ENCODE data around the gene ZW10. TPM values are rescaled to one million over a fixed set of nuclear protein-coding genes. Genes with fewer than 3 reads are reported as not detected.
A peak's percentile ranks its signal among the peaks of the same experiment; 100 is the strongest.

ZW10 gene
- total RNA-seq, 1 donor = 17.7 TPM

DNA sequence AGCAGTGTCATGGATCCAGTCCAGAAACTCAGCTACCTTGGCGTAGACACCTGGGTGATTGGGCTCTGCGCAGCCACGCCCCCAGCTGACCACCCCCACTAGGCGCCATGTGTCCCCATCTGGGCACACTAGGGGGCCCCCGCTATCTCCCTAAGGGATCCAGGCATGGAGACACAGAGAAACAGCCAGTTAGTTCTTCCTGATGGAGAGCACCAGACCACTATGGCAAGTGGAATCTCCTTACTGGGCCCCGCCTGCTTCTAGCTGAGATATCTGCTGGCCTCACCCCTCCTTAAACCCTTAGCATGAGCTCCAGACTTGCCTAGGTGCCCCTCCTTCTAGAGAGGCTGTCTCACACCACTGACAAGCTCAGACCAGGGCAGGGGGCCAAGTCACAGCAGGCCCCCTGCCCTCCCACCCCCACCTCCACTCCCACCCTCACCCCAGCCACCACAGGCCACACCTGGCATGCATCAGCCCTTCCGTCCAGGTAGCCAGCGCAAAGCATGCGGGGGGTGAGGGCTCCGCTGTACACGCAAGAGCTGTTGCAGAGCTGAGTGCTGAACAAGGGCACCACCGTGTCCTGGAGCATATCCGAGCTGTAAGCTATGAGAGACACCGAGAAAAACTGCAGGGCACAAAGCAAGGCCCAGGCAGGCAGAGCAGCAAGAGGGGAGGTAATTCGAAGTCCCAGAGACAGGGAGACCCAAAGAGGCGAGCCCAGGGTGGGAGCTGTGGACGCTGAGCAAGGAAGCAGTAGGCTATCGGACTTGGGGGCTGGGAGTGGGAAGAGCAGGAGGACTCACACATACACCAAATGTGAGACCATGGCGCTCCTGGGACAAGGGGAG lies 83.5 kb downstream of the ZW10 start:
- TF ChIP-seq CTCF (IDR thresholded peaks at IDR 0.05; ENCODE audit: extremely low read depth, low read depth, low read length) = no peak
- no peak for DNase-seq (ENCODE audit: insufficient read length, low spot score, missing footprints)
- Histone ChIP-seq H3K27ac (ENCODE audit: low read depth, low read length) (peak overlapping the region; percentile 69), H3K4me1 (ENCODE audit: insufficient read depth, low read length) (peaks cover 12% of the 10 kb centered on the region), H2AFZ (ENCODE audit: low read length) (peak overlapping the region; percentile 85), H3K79me2 (ENCODE audit: insufficient read depth, low read length) (no peaks in the 10 kb centered on the region), H3K4me2 (ENCODE audit: insufficient read depth, low read length) (no peak overlapping the region), H3K36me3 (ENCODE audit: insufficient read depth, low read length) (no peaks in the 10 kb centered on the region), H3K4me3 (ENCODE audit: insufficient read depth, low read length) (no peak overlapping the region), H4K20me1 (ENCODE audit: insufficient read depth, low read length) (no peaks in the 10 kb centered on the region), H3K27me3 (ENCODE audit: insufficient read depth, low read length) (no peaks in the 10 kb centered on the region), H3K9me3 (ENCODE audit: low read depth, low read length) (no peaks in the 10 kb centered on the region)

GRCh38 chr11:113685654-113686359 lies 87.7 kb downstream of the ZW10 start:
- DNase-seq (ENCODE audit: insufficient read length, low spot score, missing footprints) = no peak
- H3K4me3 ChIP-seq (ENCODE audit: insufficient read depth, low read length) = no peak overlapping the region
- no peak for TF ChIP-seq CTCF (IDR thresholded peaks at IDR 0.05; ENCODE audit: extremely low read depth, low read depth, low read length)
- H2AFZ ChIP-seq (ENCODE audit: low read length) = no peak overlapping the region
- H3K27me3 ChIP-seq (ENCODE audit: insufficient read depth, low read length) = peaks cover 2% of the 10 kb centered on the region
- H3K27ac ChIP-seq (ENCODE audit: low read depth, low read length) = no peak overlapping the region
- no peaks in the 10 kb centered on the region for H3K36me3 ChIP-seq (ENCODE audit: insufficient read depth, low read length)
- no peak overlapping the region for H3K4me2 ChIP-seq (ENCODE audit: insufficient read depth, low read length)
- peaks cover 7% of the 10 kb centered on the region for H3K4me1 ChIP-seq (ENCODE audit: insufficient read depth, low read length)
- no peaks in the 10 kb centered on the region for H4K20me1 ChIP-seq (ENCODE audit: insufficient read depth, low read length)
- H3K9me3 ChIP-seq (ENCODE audit: low read depth, low read length) = no peaks in the 10 kb centered on the region
- no peaks in the 10 kb centered on the region for H3K79me2 ChIP-seq (ENCODE audit: insufficient read depth, low read length)

- Histone ChIP-seq H3K4me2 (ENCODE audit: insufficient read depth, low read length) (no peak overlapping the region), H3K4me3 (ENCODE audit: insufficient read depth, low read length) (no peak overlapping the region), H3K27ac (ENCODE audit: low read depth, low read length) (no peak overlapping the region), H2AFZ (ENCODE audit: low read length) (no peak overlapping the region), H4K20me1 (ENCODE audit: insufficient read depth, low read length) (no peaks in the 10 kb centered on the region), H3K27me3 (ENCODE audit: insufficient read depth, low read length) (peaks cover 2% of the 10 kb centered on the region), H3K79me2 (ENCODE audit: insufficient read depth, low read length) (no peaks in the 10 kb centered on the region), H3K9me3 (ENCODE audit: low read depth, low read length) (no peaks in the 10 kb centered on the region), H3K36me3 (ENCODE audit: insufficient read depth, low read length) (no peaks in the 10 kb centered on the region), H3K4me1 (ENCODE audit: insufficient read depth, low read length) (no peaks in the 10 kb centered on the region)
- no peak for DNase-seq (ENCODE audit: insufficient read length, low spot score, missing footprints)
- TF ChIP-seq CTCF (IDR thresholded peaks at IDR 0.05; ENCODE audit: extremely low read depth, low read depth, low read length) = no peak
These were observed 89.0 kb downstream of the ZW10 start for GRCh38 chr11:113684496-113684895.

GRCh38 chr11:113683481-113684046 lies 89.9 kb downstream of the ZW10 start:
- no peak for TF ChIP-seq CTCF (IDR thresholded peaks at IDR 0.05; ENCODE audit: extremely low read depth, low read depth, low read length)
- H4K20me1 ChIP-seq (ENCODE audit: insufficient read depth, low read length) = no peaks in the 10 kb centered on the region
- H3K4me3 ChIP-seq (ENCODE audit: insufficient read depth, low read length) = no peak overlapping the region
- H3K79me2 ChIP-seq (ENCODE audit: insufficient read depth, low read length) = no peaks in the 10 kb centered on the region
- H3K9me3 ChIP-seq (ENCODE audit: low read depth, low read length) = no peaks in the 10 kb centered on the region
- H2AFZ ChIP-seq (ENCODE audit: low read length) = no peak overlapping the region
- H3K27ac ChIP-seq (ENCODE audit: low read depth, low read length) = no peak overlapping the region
- H3K4me2 ChIP-seq (ENCODE audit: insufficient read depth, low read length) = no peak overlapping the region
- H3K4me1 ChIP-seq (ENCODE audit: insufficient read depth, low read length) = no peaks in the 10 kb centered on the region
- no peaks in the 10 kb centered on the region for H3K36me3 ChIP-seq (ENCODE audit: insufficient read depth, low read length)
- peaks cover 2% of the 10 kb centered on the region for H3K27me3 ChIP-seq (ENCODE audit: insufficient read depth, low read length)
- DNase-seq (ENCODE audit: insufficient read length, low spot score, missing footprints) = no peak
